Measurements from ENCODE around the gene PFN4.
A peak's percentile ranks its signal among the peaks of the same experiment; 100 is the strongest.
"Not testable (repeated sequence)": the region's sequence is repeated elsewhere in the genome, so short reads cannot be mapped to it uniquely, and the experiment has no call there.

PFN4 gene

GRCh38 chr2:24123195-24123921, at the start of gene PFN4, which contains the start of gene FAM228B:
Gene PFN4 (minus strand): TSS chr2:24123334. CDS start chr2:24122535, 799 bp downstream.
Gene FAM228B (plus strand): TSS chr2:24123469. CDS start chr2:24124362, 893 bp downstream.
- DNase-seq = peak; percentile 25 to 90 (median 78)

- DNase-seq = no peak
Measured at GRCh38 chr2:24169023-24169422, 45.9 kb upstream of the PFN4 start.

- DNase-seq = no peak
Measured at GRCh38 chr2:24164416-24164973, 41.4 kb upstream of the PFN4 start.

- DNase-seq = no peak
Measured at GRCh38 chr2:24163601-24164000, 40.5 kb upstream of the PFN4 start.

- DNase-seq = no peak
Measured at GRCh38 chr2:24163186-24163585, 40.1 kb upstream of the PFN4 start.

GRCh38 chr2:24162494-24162893, 39.4 kb upstream of the PFN4 start:
- DNase-seq = no peak

- DNase-seq = no peak
Measured at GRCh38 chr2:24160761-24161160, 37.6 kb upstream of the PFN4 start.

GRCh38 chr2:24159708-24160107, 36.6 kb upstream of the PFN4 start:
- no peak for DNase-seq

GRCh38 chr2:24158131-24158530, 35.0 kb upstream of the PFN4 start:
- no peak for DNase-seq

- DNase-seq = peak in 1 of 56 donors; percentile 4
Measured at GRCh38 chr2:24153478-24153877, 30.3 kb upstream of the PFN4 start.

GRCh38 chr2:24152413-24153197, 29.5 kb upstream of the PFN4 start:
- no peak for DNase-seq

GRCh38 chr2:24147364-24147763, 24.2 kb upstream of the PFN4 start:
- no peak for DNase-seq

- DNase-seq = not testable (repeated sequence)
Measured at GRCh38 chr2:24140305-24140704, 17.2 kb upstream of the PFN4 start.

GRCh38 chr2:24132543-24132942, 9.4 kb upstream of the PFN4 start:
- DNase-seq = no peak

GRCh38 chr2:24125956-24126355, 2.8 kb upstream of the PFN4 start:
- no peak for DNase-seq

- DNase-seq = peak in 17 of 56 donors; percentile 5 to 79 (median 52)
Measured at GRCh38 chr2:24123922-24124580, 917 bp upstream of the PFN4 start.

- DNase-seq = no peak
Measured at GRCh38 chr2:24122366-24123194, 554 bp downstream of the PFN4 start.

- DNase-seq = no peak
Measured at GRCh38 chr2:24121469-24121868, 1.7 kb downstream of the PFN4 start.

GRCh38 chr2:24121066-24121465, 2.1 kb downstream of the PFN4 start:
- no peak for DNase-seq

GRCh38 chr2:24117902-24118301, 5.2 kb downstream of the PFN4 start:
- no peak for DNase-seq

GRCh38 chr2:24115057-24115456, 8.1 kb downstream of the PFN4 start:
- no peak for DNase-seq

All from amygdala (tissue), 56 donors.